LNCaP clone FGC (cell line): ENCODE results near the gene THOC6.
"Not testable (repeated sequence)": the region's sequence is repeated elsewhere in the genome, so short reads cannot be mapped to it uniquely, and the experiment has no call there.

Experiments
- DNase-seq: peaks from one replicate; pipeline ENCODE4 v3.0.0-alpha.2; 2011; ENCODE audit warnings: low read depth
- H3K4me3 ChIP-seq: 2 replicates; pipeline ENCODE4 v1.5.1; 2011; ENCODE audit warnings: mild to moderate bottlenecking, low read depth, low read length, control low read depth
- TF ChIP-seq, protein P1 (sequence below): IDR thresholded peaks from 2 replicates; pipeline ENCODE4 v1.5.1; 2012; ENCODE audit warnings: mild to moderate bottlenecking; ENCODE audit not compliant: control insufficient read depth, insufficient read depth; ENCODE audit errors: extremely low read depth

Gene THOC6

GRCh38 chr16:3063625-3064386, 40.0 kb downstream of the THOC6 start:
- DNase-seq = no peak
- H3K4me3 ChIP-seq = no peak overlapping the region
- TF ChIP-seq, protein P1, sequence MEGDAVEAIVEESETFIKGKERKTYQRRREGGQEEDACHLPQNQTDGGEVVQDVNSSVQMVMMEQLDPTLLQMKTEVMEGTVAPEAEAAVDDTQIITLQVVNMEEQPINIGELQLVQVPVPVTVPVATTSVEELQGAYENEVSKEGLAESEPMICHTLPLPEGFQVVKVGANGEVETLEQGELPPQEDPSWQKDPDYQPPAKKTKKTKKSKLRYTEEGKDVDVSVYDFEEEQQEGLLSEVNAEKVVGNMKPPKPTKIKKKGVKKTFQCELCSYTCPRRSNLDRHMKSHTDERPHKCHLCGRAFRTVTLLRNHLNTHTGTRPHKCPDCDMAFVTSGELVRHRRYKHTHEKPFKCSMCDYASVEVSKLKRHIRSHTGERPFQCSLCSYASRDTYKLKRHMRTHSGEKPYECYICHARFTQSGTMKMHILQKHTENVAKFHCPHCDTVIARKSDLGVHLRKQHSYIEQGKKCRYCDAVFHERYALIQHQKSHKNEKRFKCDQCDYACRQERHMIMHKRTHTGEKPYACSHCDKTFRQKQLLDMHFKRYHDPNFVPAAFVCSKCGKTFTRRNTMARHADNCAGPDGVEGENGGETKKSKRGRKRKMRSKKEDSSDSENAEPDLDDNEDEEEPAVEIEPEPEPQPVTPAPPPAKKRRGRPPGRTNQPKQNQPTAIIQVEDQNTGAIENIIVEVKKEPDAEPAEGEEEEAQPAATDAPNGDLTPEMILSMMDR = no peak

DNA sequence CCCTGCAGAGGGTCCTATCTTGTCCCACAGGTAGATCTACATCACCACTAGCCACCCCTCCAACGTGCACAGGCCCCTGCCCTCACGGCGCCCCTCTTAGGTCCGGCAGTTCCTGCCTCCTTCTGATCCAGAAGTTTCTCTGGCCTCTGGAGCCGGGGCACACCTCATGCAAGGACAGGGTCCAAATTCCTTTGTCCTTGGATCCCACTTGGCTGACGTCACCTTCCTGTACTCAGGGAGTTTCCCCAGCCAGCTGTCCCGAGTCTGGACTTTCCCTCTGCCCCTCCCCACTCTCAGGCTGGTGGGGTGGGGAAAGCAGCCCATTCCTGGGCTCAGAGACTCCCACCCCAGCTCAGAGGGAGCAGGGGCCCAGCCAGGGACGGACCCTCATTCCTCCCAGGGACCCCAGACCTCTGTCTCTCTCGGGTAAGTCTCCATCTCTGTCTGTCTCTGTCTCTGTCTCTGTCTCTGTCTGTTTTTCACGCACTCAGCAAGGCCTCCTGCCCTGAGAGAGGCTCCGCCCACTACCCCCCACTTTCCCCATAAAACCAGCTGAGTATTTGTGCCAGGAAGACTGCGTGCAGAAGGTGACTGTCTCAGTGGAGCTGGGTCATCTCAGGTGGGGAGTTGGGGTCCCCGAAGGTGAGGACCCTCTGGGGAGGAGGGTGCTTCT, 41.4 kb downstream of the THOC6 start, which contains the start of gene IL32:
TSS of gene IL32 (plus strand) at position 572 of the 673 bp plus-strand sequence. CDS start 172 bp downstream, outside the sequence.
- no peak for DNase-seq
- TF ChIP-seq, protein P1 = no peak
- H3K4me3 ChIP-seq = 0 out of 2 replicates have a peak within 1 kb of the TSS, but pooled peaks have one; percentile 9

- no peak for DNase-seq
- TF ChIP-seq, protein P1 = no peak
- H3K4me3 ChIP-seq = 0 out of 2 replicates have a peak overlapping the region, but pooled peaks have one; percentile 9
Observed at GRCh38 chr16:3065742-3066439, 42.1 kb downstream of the THOC6 start.

- H3K4me3 ChIP-seq = no peak overlapping the region
- DNase-seq = no peak
- TF ChIP-seq, protein P1 = no peak
Observed at GRCh38 chr16:3066440-3066748, 42.6 kb downstream of the THOC6 start.

GRCh38 chr16:3068487-3068886, 44.7 kb downstream of the THOC6 start:
- H3K4me3 ChIP-seq = no peak overlapping the region
- DNase-seq = no peak
- TF ChIP-seq, protein P1 = no peak

GRCh38 chr16:3069146-3069545, 45.3 kb downstream of the THOC6 start:
- not testable (repeated sequence) for DNase-seq, H3K4me3 ChIP-seq

- TF ChIP-seq, protein P1 = no peak
- no peak overlapping the region for H3K4me3 ChIP-seq
- DNase-seq = no peak
Observed at GRCh38 chr16:3070608-3071111, 46.8 kb downstream of the THOC6 start.
